Astrocyte (in vitro differentiated cells and primary cell): ENCODE data around the gene SLC16A2.

ENCODE experiments used
- EZH2 ChIP-seq: IDR thresholded peaks from 2 replicates; pipeline ENCODE4 v1.6.1; 2012; ENCODE audit warnings: mild to moderate bottlenecking, low read length, inconsistent platforms; ENCODE audit not compliant: insufficient read depth
- TF ChIP-seq, protein P1 (sequence below): IDR thresholded peaks from 2 replicates; pipeline ENCODE4 v1.5.1; 2011; ENCODE audit warnings: low read depth, mild to moderate bottlenecking, inconsistent platforms, low read length, moderate library complexity; ENCODE audit not compliant: insufficient read depth

GRCh38 chrX:74464722-74465121 is 43.4 kb downstream of the SLC16A2 start:
- TF ChIP-seq, protein P1, sequence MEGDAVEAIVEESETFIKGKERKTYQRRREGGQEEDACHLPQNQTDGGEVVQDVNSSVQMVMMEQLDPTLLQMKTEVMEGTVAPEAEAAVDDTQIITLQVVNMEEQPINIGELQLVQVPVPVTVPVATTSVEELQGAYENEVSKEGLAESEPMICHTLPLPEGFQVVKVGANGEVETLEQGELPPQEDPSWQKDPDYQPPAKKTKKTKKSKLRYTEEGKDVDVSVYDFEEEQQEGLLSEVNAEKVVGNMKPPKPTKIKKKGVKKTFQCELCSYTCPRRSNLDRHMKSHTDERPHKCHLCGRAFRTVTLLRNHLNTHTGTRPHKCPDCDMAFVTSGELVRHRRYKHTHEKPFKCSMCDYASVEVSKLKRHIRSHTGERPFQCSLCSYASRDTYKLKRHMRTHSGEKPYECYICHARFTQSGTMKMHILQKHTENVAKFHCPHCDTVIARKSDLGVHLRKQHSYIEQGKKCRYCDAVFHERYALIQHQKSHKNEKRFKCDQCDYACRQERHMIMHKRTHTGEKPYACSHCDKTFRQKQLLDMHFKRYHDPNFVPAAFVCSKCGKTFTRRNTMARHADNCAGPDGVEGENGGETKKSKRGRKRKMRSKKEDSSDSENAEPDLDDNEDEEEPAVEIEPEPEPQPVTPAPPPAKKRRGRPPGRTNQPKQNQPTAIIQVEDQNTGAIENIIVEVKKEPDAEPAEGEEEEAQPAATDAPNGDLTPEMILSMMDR: no peak
- no peak for TF ChIP-seq EZH2
